Trophoblast cell (in vitro differentiated cells and primary cell): ENCODE measurements around the gene ILDR1.
A peak's percentile ranks its signal among the peaks of the same experiment; 100 is the strongest.

Source experiments
- DNase-seq, 2 donors: peaks; one replicate each; pipeline ENCODE4 v3.0.0-alpha.2; 2016
- H2AFZ ChIP-seq: 2 replicates; pipeline ENCODE4 v1.6.1; 2013; ENCODE audit warnings: low read length, moderate library complexity, mild to moderate bottlenecking; ENCODE audit not compliant: insufficient read depth, poor library complexity
- H2AK5ac ChIP-seq: 2 replicates; pipeline ENCODE4 v1.6.1; 2013; ENCODE audit warnings: mild to moderate bottlenecking, low read length
- H2BK120ac ChIP-seq: 2 replicates; pipeline ENCODE4 v1.6.1; 2013; ENCODE audit warnings: low read length, mild to moderate bottlenecking, moderate library complexity; ENCODE audit not compliant: insufficient read depth, poor library complexity
- H2BK12ac ChIP-seq: 2 replicates; pipeline ENCODE4 v1.6.1; 2013; ENCODE audit warnings: mild to moderate bottlenecking, low read length, moderate library complexity
- H2BK5ac ChIP-seq: 2 replicates; pipeline ENCODE4 v1.6.1; 2013; ENCODE audit warnings: low read length, low read depth, moderate library complexity, mild to moderate bottlenecking; ENCODE audit not compliant: poor library complexity
- H3K14ac ChIP-seq: 2 replicates; pipeline ENCODE4 v1.6.1; 2013; ENCODE audit warnings: mild to moderate bottlenecking, low read length
- H3K18ac ChIP-seq: 2 replicates; pipeline ENCODE4 v1.6.1; 2013; ENCODE audit warnings: mild to moderate bottlenecking, low read length
- H3K23ac ChIP-seq: 2 replicates; pipeline ENCODE4 v1.6.1; 2013; ENCODE audit warnings: low read length
- H3K27ac ChIP-seq: 2 replicates; pipeline ENCODE4 v1.5.1; 2013; ENCODE audit warnings: low read depth, mild to moderate bottlenecking, inconsistent platforms, low read length, moderate library complexity
- H3K27me3 ChIP-seq: 2 replicates; pipeline ENCODE4 v1.6.1; 2013; ENCODE audit warnings: inconsistent platforms, mild to moderate bottlenecking, low read length, moderate library complexity; ENCODE audit not compliant: insufficient read depth
- H3K36me3 ChIP-seq, 2 experiments: 1 replicate in 1 of 2; 2 replicates in 1 of 2; pipeline ENCODE4 v1.6.1; 2013; ENCODE audit warnings: low read length in 2 of 2, mild to moderate bottlenecking in 2 of 2, moderate library complexity in 1 of 2; ENCODE audit not compliant: insufficient read depth in 2 of 2, control insufficient read depth in 1 of 2
- H3K4ac ChIP-seq: 2 replicates; pipeline ENCODE4 v1.6.1; 2013; ENCODE audit warnings: low read depth, mild to moderate bottlenecking, low read length, moderate library complexity
- H3K4me1 ChIP-seq, 2 experiments: 1 replicate in 1 of 2; 2 replicates in 1 of 2; pipeline ENCODE4 v1.6.1; 2013; ENCODE audit warnings: low read length in 2 of 2, mild to moderate bottlenecking in 2 of 2, moderate library complexity in 1 of 2; ENCODE audit not compliant: insufficient read depth in 2 of 2, control insufficient read depth in 1 of 2
- H3K4me2 ChIP-seq: 2 replicates; pipeline ENCODE4 v1.6.1; 2013; ENCODE audit warnings: inconsistent platforms, mild to moderate bottlenecking, low read length, moderate library complexity
- H3K4me3 ChIP-seq: 2 replicates; pipeline ENCODE4 v1.5.1; 2013; ENCODE audit warnings: mild to moderate bottlenecking, low read depth, low read length, inconsistent platforms
- H3K79me1 ChIP-seq: one replicate; pipeline ENCODE4 v1.6.1; 2013; ENCODE audit warnings: low read length
- H3K79me2 ChIP-seq: 2 replicates; pipeline ENCODE4 v1.6.1; 2013; ENCODE audit warnings: low read length, mild to moderate bottlenecking; ENCODE audit not compliant: control insufficient read depth, insufficient read depth, poor library complexity
- H3K9ac ChIP-seq: 2 replicates; pipeline ENCODE4 v1.6.1; 2013; ENCODE audit warnings: mild to moderate bottlenecking, low read length
- H3K9me3 ChIP-seq: 2 replicates; pipeline ENCODE4 v1.6.1; 2013; ENCODE audit warnings: low read depth, mild to moderate bottlenecking, control low read depth, inconsistent platforms, low read length; ENCODE audit not compliant: insufficient read depth
- H4K12ac ChIP-seq: 2 replicates; pipeline ENCODE4 v1.6.1; 2013; ENCODE audit warnings: low read depth, mild to moderate bottlenecking, low read length, moderate library complexity
- H4K8ac ChIP-seq: 2 replicates; pipeline ENCODE4 v1.6.1; 2013; ENCODE audit warnings: low read depth, mild to moderate bottlenecking, low read length, moderate library complexity
- H4K91ac ChIP-seq: one replicate; pipeline ENCODE4 v1.6.1; 2013; ENCODE audit warnings: low read depth, mild to moderate bottlenecking, low read length, moderate library complexity
- WGBS: extraction: QIAGEN DNeasy Blood & Tissue Kit; methylation state at CpG from one replicate; pipeline ENCODE4 v1.1.7; 2013; ENCODE audit warnings: missing lambda C conversion rate; ENCODE audit not compliant: insufficient read length, insufficient coverage; ENCODE audit errors: extremely low coverage; 5-methylcytosine and 5-hydroxymethylcytosine counted together

Gene ILDR1

DNA sequence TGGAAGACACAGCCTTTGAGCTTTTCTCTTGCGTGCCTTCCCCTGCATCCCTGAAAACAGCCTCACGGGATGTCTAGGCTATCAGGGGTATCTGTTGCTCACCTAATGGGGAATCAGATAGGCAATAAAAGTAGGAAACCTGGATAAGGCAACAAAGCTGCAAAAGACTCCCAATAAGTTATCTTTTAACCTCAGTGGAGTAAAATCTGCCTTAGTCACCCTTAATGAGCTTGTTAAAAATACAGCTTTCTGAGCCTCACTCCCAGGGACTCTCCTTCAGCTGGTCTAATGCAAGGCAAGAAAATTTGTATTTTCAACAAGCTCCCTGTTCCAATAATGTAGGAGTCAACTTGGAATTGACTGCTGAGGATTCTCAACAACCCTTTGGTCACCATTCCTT, 25.6 kb downstream of the ILDR1 start:
- Histone ChIP-seq H4K12ac (no peak overlapping the region), H4K91ac (no peak overlapping the region), H3K18ac (no peak overlapping the region), H3K36me3 (no peaks in the 10 kb centered on the region), H2BK120ac (no peak overlapping the region), H4K8ac (no peak overlapping the region), H3K14ac (no peak overlapping the region), H3K27me3 (no peaks in the 10 kb centered on the region), H3K23ac (no peak overlapping the region), H2BK12ac (no peak overlapping the region), H2AK5ac (no peak overlapping the region), H3K9ac (no peak overlapping the region), H2BK5ac (no peak overlapping the region), H3K9me3 (peaks cover 3% of the 10 kb centered on the region), H3K79me2 (no peaks in the 10 kb centered on the region), H3K4me2 (no peak overlapping the region), H3K4me3 (no peak overlapping the region), H3K4ac (no peak overlapping the region), H3K4me1 (peaks cover 4 to 8% of the 10 kb centered on the region in 2 experiments), H2AFZ (no peak overlapping the region), H3K79me1 (peaks cover 5% of the 10 kb centered on the region), H3K27ac (no peak overlapping the region)
- DNase-seq = no peak
- no CpG with 5 or more reads among the region's 2 CpGs for WGBS

DNA sequence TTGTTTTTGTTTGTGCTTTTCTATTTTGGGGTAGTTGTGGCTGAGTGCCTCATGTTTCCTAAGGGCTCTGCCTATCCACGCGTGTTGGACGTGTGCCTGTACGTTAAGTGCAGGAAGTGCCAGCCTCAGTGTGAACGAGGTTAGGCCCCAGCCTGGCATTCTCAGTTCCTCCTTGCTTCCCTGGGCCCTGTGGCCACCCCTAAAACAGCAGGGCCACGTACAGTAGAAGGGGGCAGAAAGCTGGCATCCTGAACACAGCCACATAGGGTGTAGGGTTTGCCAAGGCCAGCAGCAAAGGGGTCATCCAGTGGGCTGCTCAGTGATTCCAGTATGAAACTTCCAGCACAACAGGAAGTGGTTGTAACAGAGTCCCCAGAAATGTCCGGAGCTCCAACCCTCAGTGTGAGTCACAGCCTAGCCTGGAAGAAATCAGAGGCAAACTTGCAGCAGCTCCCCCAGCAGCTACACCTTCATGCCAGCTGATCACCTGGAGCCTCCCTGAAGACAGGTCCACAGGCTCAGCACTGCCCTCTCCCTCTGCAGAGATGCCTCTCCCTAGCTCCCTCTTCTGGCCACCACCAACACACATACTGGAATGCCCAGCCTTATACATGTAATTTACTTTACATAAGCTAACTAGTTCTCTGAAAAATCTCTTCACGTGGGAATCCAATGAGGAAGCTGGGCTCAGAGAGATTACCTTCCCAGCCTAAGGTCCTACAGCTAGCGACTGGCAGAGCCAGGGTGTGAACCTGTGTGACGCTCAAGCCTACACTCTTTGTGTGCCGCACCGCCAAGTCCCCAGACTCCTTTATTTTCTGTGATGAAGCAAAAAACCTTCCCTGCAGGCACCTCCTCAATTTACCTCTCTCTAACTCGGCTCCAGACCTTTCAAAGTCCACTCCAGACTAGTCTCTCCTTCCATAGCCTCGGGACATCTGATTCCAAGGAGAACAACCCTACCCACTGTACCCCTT, 26.6 kb downstream of the ILDR1 start:
- H3K4me2 ChIP-seq = no peak overlapping the region
- peak overlapping the region; percentile 32 for H4K8ac ChIP-seq
- WGBS = no CpG with 5 or more reads among the region's 14 CpGs
- no peak overlapping the region for H3K4me3 ChIP-seq
- H3K18ac ChIP-seq = no peak overlapping the region
- H3K14ac ChIP-seq = no peak overlapping the region
- no peak overlapping the region for H3K9ac ChIP-seq
- H2AK5ac ChIP-seq = no peak overlapping the region
- no peaks in the 10 kb centered on the region for H3K27me3 ChIP-seq
- H2AFZ ChIP-seq = peak overlapping the region; percentile 65
- DNase-seq = peak; percentile 42 to 79
- no peak overlapping the region for H2BK5ac ChIP-seq
- H4K12ac ChIP-seq = peak overlapping the region; percentile 24
- H3K36me3 ChIP-seq = no peaks in the 10 kb centered on the region
- peaks cover 3% of the 10 kb centered on the region for H3K9me3 ChIP-seq
- H3K79me2 ChIP-seq = no peaks in the 10 kb centered on the region
- no peak overlapping the region for H3K4ac ChIP-seq
- peaks cover 9% of the 10 kb centered on the region in 2 experiments for H3K4me1 ChIP-seq
- peak overlapping the region; percentile 62 for H4K91ac ChIP-seq
- H2BK120ac ChIP-seq = peak overlapping the region; percentile 28
- H3K23ac ChIP-seq = no peak overlapping the region
- H3K79me1 ChIP-seq = peaks cover 5% of the 10 kb centered on the region
- H2BK12ac ChIP-seq = peak overlapping the region; percentile 34
- H3K27ac ChIP-seq = no peak overlapping the region

DNA sequence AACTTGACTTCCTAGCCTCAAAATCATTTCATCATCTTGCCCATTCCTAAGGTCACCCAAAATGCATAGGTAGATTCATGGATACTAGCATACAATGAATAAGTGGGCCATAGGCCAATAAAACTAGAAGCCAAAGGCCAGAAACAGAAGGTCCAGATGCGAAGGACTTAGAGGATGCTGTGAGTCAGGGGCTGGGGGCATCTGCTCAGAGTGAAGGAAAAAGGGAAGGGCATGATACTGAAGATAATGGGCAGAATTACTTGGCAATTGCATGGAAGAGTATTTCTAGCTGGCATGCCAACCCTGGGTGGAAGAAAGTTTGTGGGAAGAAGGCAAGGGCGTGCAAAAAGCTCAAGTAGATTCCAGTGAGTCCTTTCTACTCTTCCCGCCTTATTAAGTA, 27.5 kb downstream of the ILDR1 start:
- DNase-seq = no peak
- H3K4me3 ChIP-seq = no peak overlapping the region
- peaks cover 5% of the 10 kb centered on the region for H3K79me1 ChIP-seq
- H2BK120ac ChIP-seq = no peak overlapping the region
- no peak overlapping the region for H2AFZ ChIP-seq
- no peak overlapping the region for H2BK5ac ChIP-seq
- H3K9ac ChIP-seq = no peak overlapping the region
- H4K12ac ChIP-seq = no peak overlapping the region
- H3K14ac ChIP-seq = no peak overlapping the region
- H3K9me3 ChIP-seq = peaks cover 3% of the 10 kb centered on the region
- H3K27ac ChIP-seq = no peak overlapping the region
- no CpG with 5 or more reads among the region's 3 CpGs for WGBS
- H3K36me3 ChIP-seq = no peaks in the 10 kb centered on the region
- H3K27me3 ChIP-seq = no peaks in the 10 kb centered on the region
- no peak overlapping the region for H3K4ac ChIP-seq
- H3K4me1 ChIP-seq = peaks cover 9% of the 10 kb centered on the region in 2 experiments
- H4K91ac ChIP-seq = no peak overlapping the region
- no peaks in the 10 kb centered on the region for H3K79me2 ChIP-seq
- H3K23ac ChIP-seq = no peak overlapping the region
- H2AK5ac ChIP-seq = no peak overlapping the region
- H4K8ac ChIP-seq = no peak overlapping the region
- no peak overlapping the region for H3K4me2 ChIP-seq
- H3K18ac ChIP-seq = no peak overlapping the region
- no peak overlapping the region for H2BK12ac ChIP-seq

GRCh38 chr3:121992601-121993560, 29.2 kb downstream of the ILDR1 start:
- Histone ChIP-seq H3K14ac (no peak overlapping the region), H3K9ac (no peak overlapping the region), H3K79me2 (no peaks in the 10 kb centered on the region), H3K27ac (no peak overlapping the region), H3K4me1 (peaks cover 9% of the 10 kb centered on the region in 2 experiments), H3K27me3 (no peaks in the 10 kb centered on the region), H3K4me2 (no peak overlapping the region), H3K36me3 (no peaks in the 10 kb centered on the region), H2AFZ (no peak overlapping the region), H4K12ac (no peak overlapping the region), H3K4ac (no peak overlapping the region), H4K91ac (no peak overlapping the region), H3K18ac (no peak overlapping the region), H2AK5ac (peak overlapping the region; percentile 48), H2BK120ac (no peak overlapping the region), H3K79me1 (peaks cover 5% of the 10 kb centered on the region), H3K23ac (no peak overlapping the region), H2BK12ac (peak overlapping the region; percentile 47), H4K8ac (no peak overlapping the region), H3K9me3 (peaks cover 3% of the 10 kb centered on the region), H3K4me3 (no peak overlapping the region), H2BK5ac (no peak overlapping the region)
- no CpG with 5 or more reads among the region's 31 CpGs for WGBS
- DNase-seq = no peak
